GM10248 (cell line): ENCODE measurements around the gene NTSR1.

Source experiments
- CTCF ChIA-PET: fragments of 300-600 bp; sonication (Branson Sonifier 250); formaldehyde crosslinking; extraction: SDS; loops from one replicate; lab custom pipeline; 2021; ENCODE audit warnings: antibody characterized with exemption; lab: Yijun Ruan, JAX
- POLR2A ChIA-PET: fragments of 350-650 bp; sonication (Branson Sonifier 250); formaldehyde crosslinking; extraction: SDS; loops from one replicate; lab custom pipeline; 2020; ENCODE audit warnings: antibody characterized with exemption; lab: Yijun Ruan, JAX
- DNase-seq: peaks from one replicate; pipeline ENCODE4 v3.0.0; 2012; ENCODE audit errors: extremely low spot score
- CTCF ChIP-seq: IDR thresholded peaks from 2 replicates; pipeline ENCODE4 v1.5.1; 2012; ENCODE audit warnings: mild to moderate bottlenecking, low read depth; ENCODE audit errors: extremely low read depth, missing control alignments, control extremely low read depth

NTSR1 gene

GRCh38 chr20:62751551-62752150, 43.0 kb downstream of the NTSR1 start:
- TF ChIP-seq CTCF = no peak
- ChIA-PET POLR2A (no interaction called here), CTCF (interaction anchor here (1.7 kb wide), 1 partner anchor 252 kb away, joined by 6 read pairs; no protein-coding TSS in a partner anchor)
- no peak for DNase-seq

GRCh38 chr20:62752181-62752670, 43.6 kb downstream of the NTSR1 start:
- TF ChIP-seq CTCF = no peak
- POLR2A ChIA-PET = no interaction called here
- CTCF ChIA-PET = interaction anchor here (1.7 kb wide), 1 partner anchor 252 kb away, joined by 6 read pairs; no protein-coding TSS in a partner anchor
- no peak for DNase-seq

GRCh38 chr20:62752671-62753501, 44.2 kb downstream of the NTSR1 start:
- CTCF ChIA-PET = interaction anchor here (0.8 kb wide), 1 partner anchor 136 kb away, joined by 3 read pairs; no protein-coding TSS in a partner anchor
- POLR2A ChIA-PET = no interaction called here
- no peak for TF ChIP-seq CTCF
- no peak for DNase-seq

GRCh38 chr20:62753626-62754025, 45.0 kb downstream of the NTSR1 start:
- ChIA-PET CTCF (interaction anchor here (0.7 to 1.0 kb wide), 3 partner anchors 33 to 137 kb away, joined by 3 to 7 read pairs (median 3); no protein-coding TSS in a partner anchor), POLR2A (no interaction called here)
- DNase-seq = no peak
- TF ChIP-seq CTCF = no peak

GRCh38 chr20:62754122-62754990, 45.7 kb downstream of the NTSR1 start:
- DNase-seq = no peak
- no peak for TF ChIP-seq CTCF
- POLR2A ChIA-PET = no interaction called here
- CTCF ChIA-PET = interaction anchor here (0.7 to 1.0 kb wide), 3 partner anchors 34 to 138 kb away, joined by 3 to 7 read pairs (median 3); no protein-coding TSS in a partner anchor

- TF ChIP-seq CTCF = no peak
- ChIA-PET CTCF (no interaction called here), POLR2A (no interaction called here)
- DNase-seq = no peak
These were observed 46.3 kb downstream of the NTSR1 start for GRCh38 chr20:62754991-62755356.
